AG04449 (cell line): Measurements from ENCODE around the gene KAZN.

ENCODE experiments used
- CTCF ChIA-PET: fragments of 350-600 bp; formaldehyde crosslinking; extraction: SDS; loops from one replicate; lab custom pipeline; 2021; ENCODE audit warnings: antibody characterized with exemption; lab: Yijun Ruan, JAX
- POLR2A ChIA-PET: fragments of 400-600, 350-600 bp; formaldehyde crosslinking; extraction: SDS; loops from one replicate; lab custom pipeline; 2020; ENCODE audit warnings: antibody characterized with exemption, inconsistent platforms; lab: Yijun Ruan, JAX
- DNase-seq: peaks from one replicate; pipeline ENCODE4 v3.0.0-alpha.2; 2010; ENCODE audit warnings: low read depth, low spot score
- H3K4me3 ChIP-seq: 2 replicates; pipeline ENCODE4 v1.5.1; 2011; ENCODE audit warnings: low read depth, mild to moderate bottlenecking, control low read depth, low read length
- TF ChIP-seq, protein P1 (sequence below): IDR thresholded peaks from one replicate; pipeline ENCODE4 v1.5.1; 2011; ENCODE audit warnings: mild to moderate bottlenecking, moderate library complexity, low read length, control low read depth, inconsistent platforms; ENCODE audit not compliant: insufficient read depth; ENCODE audit errors: missing control alignments

Gene KAZN

DNA sequence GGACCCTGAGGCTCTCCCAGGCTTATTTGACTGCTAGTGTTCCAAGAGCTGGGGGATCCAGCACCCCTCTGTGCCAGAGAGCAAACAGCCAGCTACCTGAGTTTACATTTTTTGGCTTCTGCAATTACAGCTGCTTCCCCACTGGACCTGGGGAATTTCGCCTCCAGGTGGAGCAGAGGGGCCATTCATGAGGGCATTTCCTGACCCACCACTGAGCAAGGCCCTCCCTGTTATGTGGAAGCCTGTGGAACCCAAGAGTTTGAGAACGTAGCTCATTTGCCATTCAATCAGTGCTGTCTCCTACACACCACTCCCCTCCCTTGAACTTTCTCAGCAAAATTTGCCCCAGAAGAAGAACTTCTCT, 512.4 kb downstream of the KAZN start:
- POLR2A ChIA-PET: no interaction called here
- no peak overlapping the region for H3K4me3 ChIP-seq
- CTCF ChIA-PET: interaction anchor here (0.8 to 3.2 kb wide), 4 partner anchors 8 to 18 kb away, joined by 3 to 18 read pairs (median 11); no protein-coding TSS in a partner anchor
- DNase-seq: no peak
- TF ChIP-seq, protein P1, sequence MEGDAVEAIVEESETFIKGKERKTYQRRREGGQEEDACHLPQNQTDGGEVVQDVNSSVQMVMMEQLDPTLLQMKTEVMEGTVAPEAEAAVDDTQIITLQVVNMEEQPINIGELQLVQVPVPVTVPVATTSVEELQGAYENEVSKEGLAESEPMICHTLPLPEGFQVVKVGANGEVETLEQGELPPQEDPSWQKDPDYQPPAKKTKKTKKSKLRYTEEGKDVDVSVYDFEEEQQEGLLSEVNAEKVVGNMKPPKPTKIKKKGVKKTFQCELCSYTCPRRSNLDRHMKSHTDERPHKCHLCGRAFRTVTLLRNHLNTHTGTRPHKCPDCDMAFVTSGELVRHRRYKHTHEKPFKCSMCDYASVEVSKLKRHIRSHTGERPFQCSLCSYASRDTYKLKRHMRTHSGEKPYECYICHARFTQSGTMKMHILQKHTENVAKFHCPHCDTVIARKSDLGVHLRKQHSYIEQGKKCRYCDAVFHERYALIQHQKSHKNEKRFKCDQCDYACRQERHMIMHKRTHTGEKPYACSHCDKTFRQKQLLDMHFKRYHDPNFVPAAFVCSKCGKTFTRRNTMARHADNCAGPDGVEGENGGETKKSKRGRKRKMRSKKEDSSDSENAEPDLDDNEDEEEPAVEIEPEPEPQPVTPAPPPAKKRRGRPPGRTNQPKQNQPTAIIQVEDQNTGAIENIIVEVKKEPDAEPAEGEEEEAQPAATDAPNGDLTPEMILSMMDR: no peak

DNA sequence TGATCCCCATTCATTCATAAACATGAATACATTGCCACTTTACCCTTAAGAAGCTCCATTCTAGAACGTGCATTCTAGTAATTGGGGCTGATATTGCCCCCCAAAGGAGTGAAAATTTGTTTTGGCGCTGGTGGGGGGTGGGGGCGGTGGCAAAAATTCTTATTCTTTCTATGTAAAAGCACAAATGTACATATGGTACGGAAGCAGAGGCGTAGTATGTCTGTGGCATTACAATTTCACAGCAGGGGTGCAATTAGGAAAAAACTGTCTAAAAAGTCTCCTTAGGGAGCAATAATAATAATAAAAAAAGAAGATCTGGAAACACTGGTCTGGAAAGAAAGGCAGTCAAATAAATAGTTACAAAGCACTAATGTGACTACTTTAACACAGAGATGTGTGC, 514.7 kb downstream of the KAZN start:
- H3K4me3 ChIP-seq: no peak overlapping the region
- TF ChIP-seq, protein P1: no peak
- CTCF ChIA-PET: interaction anchor here (2.9 to 3.2 kb wide), 2 partner anchors 14 to 16 kb away, joined by 16 to 18 read pairs; no protein-coding TSS in a partner anchor
- DNase-seq: no peak
- POLR2A ChIA-PET: no interaction called here

DNA sequence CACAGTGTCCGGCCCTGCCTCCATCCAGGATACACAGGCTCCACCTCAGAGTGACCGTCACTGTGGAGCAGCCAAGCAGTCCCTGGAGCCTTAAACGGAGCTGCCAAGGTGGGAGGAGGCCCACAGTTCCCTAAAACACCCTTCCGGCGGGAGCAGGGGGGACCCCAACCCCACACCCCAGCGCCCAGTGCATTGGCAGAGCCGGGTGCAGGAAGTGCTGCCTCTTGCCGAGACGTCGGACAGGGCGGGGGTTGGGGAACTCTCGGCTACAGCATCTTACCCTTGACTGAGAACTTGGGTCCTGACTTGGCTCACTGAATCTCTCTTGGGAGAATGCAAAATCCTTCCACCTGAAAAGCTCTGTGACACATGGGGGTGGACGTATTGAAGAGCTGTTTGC, 516.4 kb downstream of the KAZN start:
- TF ChIP-seq, protein P1: no peak
- no peak for DNase-seq
- POLR2A ChIA-PET: no interaction called here
- no peak overlapping the region for H3K4me3 ChIP-seq
- CTCF ChIA-PET: interaction anchor here (0.8 to 4.5 kb wide), 2 partner anchors 14 to 68 kb away, joined by 3 to 25 read pairs; no protein-coding TSS in a partner anchor

DNA sequence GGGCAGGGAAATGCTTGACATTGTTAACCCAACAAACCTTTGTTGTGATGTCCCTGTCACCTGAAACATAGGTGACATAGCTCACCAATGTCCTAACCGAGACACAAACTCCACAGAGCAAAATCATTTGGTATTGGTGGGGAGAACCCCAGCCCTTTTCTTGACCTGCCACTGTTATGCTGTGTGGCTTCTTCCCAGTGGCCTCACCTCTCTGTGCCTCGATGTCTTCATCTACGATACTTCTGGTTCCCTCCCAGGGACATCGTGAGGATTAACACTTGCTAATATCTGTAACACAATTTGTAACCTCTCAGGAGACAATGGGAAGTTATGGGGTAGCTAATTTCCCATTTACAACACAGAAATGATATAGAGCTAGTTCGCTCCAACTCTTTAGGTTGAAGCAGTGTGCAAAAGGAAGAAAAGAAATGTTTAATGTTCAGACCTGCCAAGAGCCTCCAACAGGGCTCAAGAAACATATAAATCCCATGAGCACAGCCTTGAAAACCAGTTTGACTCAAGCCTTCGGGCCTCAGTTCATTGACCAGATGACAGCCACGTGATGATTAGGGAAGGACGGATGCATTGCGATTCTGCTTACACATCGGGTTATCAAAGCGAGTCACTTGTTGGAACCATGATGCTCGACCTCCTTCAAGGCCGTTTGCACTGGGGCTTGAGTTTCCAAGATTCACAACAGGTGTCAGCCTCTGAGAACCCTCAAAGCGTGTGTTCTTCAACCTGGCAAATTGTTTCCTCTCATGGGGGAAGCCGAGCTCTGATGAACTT, 517.3 kb downstream of the KAZN start:
- TF ChIP-seq, protein P1: no peak
- CTCF ChIA-PET: interaction anchor here (0.8 to 4.5 kb wide), 3 partner anchors 13 to 69 kb away, joined by 3 to 25 read pairs (median 5); no protein-coding TSS in a partner anchor
- POLR2A ChIA-PET: no interaction called here
- no peak overlapping the region for H3K4me3 ChIP-seq
- DNase-seq: no peak

DNA sequence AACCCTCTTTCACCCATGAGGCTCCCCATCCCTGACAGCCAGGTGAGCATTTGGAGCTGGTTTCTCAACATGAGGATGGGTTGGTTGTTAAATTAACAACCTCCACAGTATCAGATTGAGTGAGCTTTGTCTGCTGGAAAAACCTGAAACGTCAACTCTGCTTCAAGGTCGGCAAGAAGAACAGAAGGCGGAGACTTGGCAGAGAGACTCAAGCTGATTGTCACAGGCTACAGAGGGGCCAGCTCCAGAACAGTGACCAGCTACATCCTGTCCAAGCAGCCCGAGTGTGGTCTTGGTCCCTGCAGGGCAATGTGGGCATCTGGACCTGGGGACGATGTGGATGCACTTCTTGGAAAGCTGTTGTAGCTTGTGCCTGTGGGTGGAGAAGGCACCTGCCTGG, 518.5 kb downstream of the KAZN start:
- TF ChIP-seq, protein P1: no peak
- DNase-seq: no peak
- POLR2A ChIA-PET: no interaction called here
- no peak overlapping the region for H3K4me3 ChIP-seq
- CTCF ChIA-PET: interaction anchor here (1.9 to 4.5 kb wide), 2 partner anchors 12 to 18 kb away, joined by 5 to 25 read pairs; no protein-coding TSS in a partner anchor

DNA sequence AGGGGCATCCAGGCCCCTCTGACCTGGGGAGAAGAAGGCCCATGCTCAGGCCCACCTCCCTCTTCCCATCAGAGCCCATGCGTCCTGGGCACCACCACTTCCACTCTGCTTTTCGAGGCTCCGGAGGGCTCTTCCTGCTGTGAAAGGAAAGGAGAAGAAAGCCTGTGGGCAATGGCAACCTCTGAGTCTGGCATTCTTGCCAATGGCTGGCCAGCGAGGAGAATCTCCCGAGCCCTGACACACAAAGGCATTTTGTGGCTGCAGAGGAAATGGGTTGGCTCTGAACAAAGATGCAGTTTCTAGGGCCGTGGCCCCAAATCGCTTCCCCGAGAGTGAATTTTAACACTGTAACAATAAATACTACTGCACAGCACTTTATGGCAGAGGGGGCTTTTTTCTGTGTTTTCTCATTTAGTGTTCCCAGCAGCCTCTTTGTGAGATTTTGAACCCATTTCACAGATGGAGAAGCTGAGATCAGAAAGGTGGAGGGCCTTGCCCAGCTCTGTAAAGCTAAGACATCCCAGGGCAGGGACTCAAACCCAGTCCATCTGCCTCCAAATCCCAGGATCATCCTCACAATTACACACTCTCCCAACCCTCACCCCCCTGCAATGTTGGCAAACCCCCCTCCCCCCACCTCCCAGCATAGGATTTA, 519.3 kb downstream of the KAZN start:
- ChIA-PET POLR2A (no interaction called here), CTCF (interaction anchor here (4.5 kb wide), 1 partner anchor 11 kb away, joined by 25 read pairs; no protein-coding TSS in a partner anchor)
- no peak for DNase-seq
- TF ChIP-seq, protein P1: no peak
- H3K4me3 ChIP-seq: no peak overlapping the region
